K562 (cell line): Measurements from ENCODE around the gene ACSS2. TPM values are rescaled to one million over a fixed set of nuclear protein-coding genes. Genes with fewer than 3 reads are reported as not detected.

ENCODE experiments used
- ARID1B ChIP-seq: fragments of 450-650 bp; IDR thresholded peaks from 2 replicates; pipeline ENCODE4 v1.6.1; 2016; ENCODE audit warnings: antibody characterized with exemption, mild to moderate bottlenecking, inconsistent platforms
- BRF2 ChIP-seq: IDR thresholded peaks from 3 replicates; pipeline ENCODE4 v1.6.1; 2011; ENCODE audit warnings: borderline replicate concordance, mild to moderate bottlenecking; ENCODE audit not compliant: insufficient read length, insufficient read depth
- CBFB ChIP-seq: sonication (generic); formaldehyde crosslinking; IDR thresholded peaks from 2 replicates; pipeline ENCODE4 v1.4.0; 2020; ENCODE audit warnings: mild to moderate bottlenecking, missing genetic modification reagents
- CHD4 ChIP-seq: fragments of 200-600 bp; sonication (generic); IDR thresholded peaks from 3 replicates; pipeline ENCODE4 v1.6.1; 2012; ENCODE audit warnings: low read depth, mild to moderate bottlenecking, mixed read lengths, low read length, inconsistent platforms; ENCODE audit not compliant: insufficient read depth, insufficient replicate concordance, poor library complexity, severe bottlenecking
- DEAF1 ChIP-seq: fragments of 450-650 bp; formaldehyde crosslinking; IDR thresholded peaks from 2 replicates; pipeline ENCODE4 v1.4.0; 2020; ENCODE audit warnings: mild to moderate bottlenecking, moderate library complexity
- DIDO1 ChIP-seq: fragments of 450-650 bp; IDR thresholded peaks from 2 replicates; pipeline ENCODE4 v1.6.1; 2016; ENCODE audit warnings: low read depth, missing biosample characterization, missing genetic modification characterization
- KDM2B ChIP-seq: fragments of 250-450 bp; sonication (Bioruptor Pico); IDR thresholded peaks from 2 replicates; pipeline ENCODE4 v1.8.0; 2021; ENCODE audit warnings: mild to moderate bottlenecking, moderate library complexity
- PHB2 ChIP-seq: fragments of 450-650 bp; IDR thresholded peaks from 2 replicates; pipeline ENCODE4 v1.6.1; 2017; ENCODE audit warnings: low read depth
- TFAP4 ChIP-seq: sonication (generic); formaldehyde crosslinking; IDR thresholded peaks from 2 replicates; pipeline ENCODE4 v1.8.0; 2022; ENCODE audit warnings: missing genetic modification reagents, mild to moderate bottlenecking, moderate library complexity, borderline replicate concordance
- XRCC3 ChIP-seq: fragments of 450-650 bp; IDR thresholded peaks from 2 replicates; pipeline ENCODE4 v1.6.1; 2017; ENCODE audit warnings: mild to moderate bottlenecking, moderate library complexity
- ZBTB9 ChIP-seq: fragments of 450-650 bp; formaldehyde crosslinking; IDR thresholded peaks from 2 replicates; pipeline ENCODE4 v1.4.0; 2020; ENCODE audit warnings: mild to moderate bottlenecking, moderate library complexity
- ZNF143 ChIP-seq: sonication (generic); formaldehyde crosslinking; IDR thresholded peaks from 2 replicates; pipeline ENCODE4 v1.9.0; 2022; ENCODE audit warnings: mild to moderate bottlenecking, missing genetic modification reagents
- polyA plus RNA-seq, 8 experiments: library from polyadenylated mRNA; depleted of rRNA in 4 of 8; stranded (reverse) in 5 of 8; unstranded in 3 of 8; fragments of >200 nt; fragmentation: Nextera tagmentation in 2 of 8; fragmentation: Illumina TruSeq in 1 of 8; extraction: Ambion mirVana in 2 of 8; extraction: Trizol in 1 of 8; gene quantifications; 2 replicates each; pipeline versions ENCODE4 v1.2.1 to v1.2.3, GENCODE V29; 2011 to 2014; ENCODE audit warnings: inconsistent platforms in 1 of 8, missing spikeins in 1 of 8
- total RNA-seq, 7 experiments: library from RNA; depleted of rRNA in 6 of 7; stranded (reverse); fragments of >200 nt in 6 of 7; fragmentation: Illumina TruSeq in 2 of 7; extraction: Trizol in 2 of 7; gene quantifications; 2 replicates each; pipeline versions ENCODE4 v1.2.1 to v1.2.3, GENCODE V29; 2011 to 2021; ENCODE audit warnings: low replicate concordance in 1 of 7
- TF ChIP-seq, protein P1 (sequence below): sonication (generic); formaldehyde crosslinking; IDR thresholded peaks from 2 replicates; pipeline ENCODE4 v1.8.1; 2023; ENCODE audit warnings: mild to moderate bottlenecking, missing genetic modification reagents
- TF ChIP-seq, protein P2 (sequence below): fragments of 450-650 bp; conservative IDR thresholded peaks from 2 replicates; pipeline ENCODE4 v1.6.1; 2016; ENCODE audit warnings: missing genetic modification characterization, low read depth, mild to moderate bottlenecking, control low read depth, missing compliant biosample characterization
- TF ChIP-seq, protein P3 (sequence below): fragments of 250-450 bp; sonication (Bioruptor Pico); IDR thresholded peaks from 2 replicates; pipeline ENCODE4 v1.4.0; 2020; ENCODE audit warnings: mild to moderate bottlenecking, moderate library complexity

ACSS2 gene
- total and polyA plus RNA-seq, 9 of the 15 experiments (the other 6 are each of a cell fraction or from before 2014, with no cell fraction given) = 21.9 to 246 (median 66.2) TPM

DNA sequence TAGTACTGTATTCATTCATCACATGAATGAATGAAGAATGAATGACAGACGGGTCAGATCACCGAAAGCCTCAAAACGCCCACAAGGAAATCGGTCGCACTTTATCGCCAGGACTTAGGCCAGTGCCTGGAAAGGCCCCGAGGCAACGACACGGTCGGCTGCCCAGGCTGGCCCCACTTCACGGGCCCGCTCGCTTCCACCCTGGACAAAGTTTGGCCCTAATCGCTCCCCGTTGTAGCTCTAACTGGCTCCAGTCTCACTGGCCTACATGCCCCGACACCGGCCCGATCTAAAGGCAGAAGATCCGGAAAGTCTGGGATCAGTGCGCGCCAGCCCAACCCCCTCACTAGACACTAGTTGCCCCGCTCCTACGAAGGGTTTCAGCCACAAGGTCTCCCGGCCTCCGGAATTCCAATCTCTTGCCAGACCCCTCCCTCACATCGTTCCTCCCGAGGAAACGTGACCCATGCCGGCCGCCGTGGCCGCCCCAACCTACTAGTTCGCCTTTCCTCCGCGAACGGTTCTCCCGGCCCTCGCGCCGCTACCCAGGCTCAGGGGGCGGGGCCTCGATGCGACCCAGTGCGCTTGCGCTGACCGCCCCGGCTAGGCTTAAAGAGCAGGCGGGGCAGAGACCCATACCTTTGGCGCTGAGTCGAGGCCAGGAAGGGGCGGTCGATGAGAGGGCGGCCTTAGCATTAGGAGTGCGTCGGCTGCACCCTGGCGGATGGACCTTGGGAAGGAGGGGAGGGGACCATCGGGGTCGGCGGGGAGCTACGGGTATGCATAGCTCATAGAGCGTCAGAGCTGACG lies 79.0 kb downstream of the ACSS2 start, which contains the start of the genes GSS and MYH7B (continued):
- TF ChIP-seq DEAF1 (CRISPR knock-in tag) = 0 out of 2 replicates have a peak, but pooled peaks have one; percentile 7
- TF ChIP-seq BRF2 = no peak
- TF ChIP-seq XRCC3 = no peak
- TF ChIP-seq ARID1B = no peak; the same call in none of the 2 replicates
- no peak for TF ChIP-seq PHB2
- TF ChIP-seq TFAP4 (CRISPR knock-in tag) = peak; percentile 86
- TF ChIP-seq CHD4 = no peak
- TF ChIP-seq KDM2B (CRISPR knock-in tag) = no peak
- 0 out of 2 replicates have a peak, but pooled peaks have one; percentile 33 for TF ChIP-seq ZBTB9 (CRISPR knock-in tag)
- no peak; the same call in none of the 2 replicates for TF ChIP-seq ZNF143 (CRISPR knock-in tag)
- peak; percentile 54; the same call in 1 of the 2 replicates for TF ChIP-seq CBFB
- TF ChIP-seq, protein P1, sequence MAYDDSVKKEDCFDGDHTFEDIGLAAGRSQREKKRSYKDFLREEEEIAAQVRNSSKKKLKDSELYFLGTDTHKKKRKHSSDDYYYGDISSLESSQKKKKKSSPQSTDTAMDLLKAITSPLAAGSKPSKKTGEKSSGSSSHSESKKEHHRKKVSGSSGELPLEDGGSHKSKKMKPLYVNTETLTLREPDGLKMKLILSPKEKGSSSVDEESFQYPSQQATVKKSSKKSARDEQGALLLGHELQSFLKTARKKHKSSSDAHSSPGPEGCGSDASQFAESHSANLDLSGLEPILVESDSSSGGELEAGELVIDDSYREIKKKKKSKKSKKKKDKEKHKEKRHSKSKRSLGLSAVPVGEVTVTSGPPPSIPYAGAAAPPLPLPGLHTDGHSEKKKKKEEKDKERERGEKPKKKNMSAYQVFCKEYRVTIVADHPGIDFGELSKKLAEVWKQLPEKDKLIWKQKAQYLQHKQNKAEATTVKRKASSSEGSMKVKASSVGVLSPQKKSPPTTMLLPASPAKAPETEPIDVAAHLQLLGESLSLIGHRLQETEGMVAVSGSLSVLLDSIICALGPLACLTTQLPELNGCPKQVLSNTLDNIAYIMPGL (CRISPR knock-in tag) = peak; percentile 79
- TF ChIP-seq, protein P2, sequence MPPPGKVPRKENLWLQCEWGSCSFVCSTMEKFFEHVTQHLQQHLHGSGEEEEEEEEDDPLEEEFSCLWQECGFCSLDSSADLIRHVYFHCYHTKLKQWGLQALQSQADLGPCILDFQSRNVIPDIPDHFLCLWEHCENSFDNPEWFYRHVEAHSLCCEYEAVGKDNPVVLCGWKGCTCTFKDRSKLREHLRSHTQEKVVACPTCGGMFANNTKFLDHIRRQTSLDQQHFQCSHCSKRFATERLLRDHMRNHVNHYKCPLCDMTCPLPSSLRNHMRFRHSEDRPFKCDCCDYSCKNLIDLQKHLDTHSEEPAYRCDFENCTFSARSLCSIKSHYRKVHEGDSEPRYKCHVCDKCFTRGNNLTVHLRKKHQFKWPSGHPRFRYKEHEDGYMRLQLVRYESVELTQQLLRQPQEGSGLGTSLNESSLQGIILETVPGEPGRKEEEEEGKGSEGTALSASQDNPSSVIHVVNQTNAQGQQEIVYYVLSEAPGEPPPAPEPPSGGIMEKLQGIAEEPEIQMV (tag) = no peak
- TF ChIP-seq, protein P3, sequence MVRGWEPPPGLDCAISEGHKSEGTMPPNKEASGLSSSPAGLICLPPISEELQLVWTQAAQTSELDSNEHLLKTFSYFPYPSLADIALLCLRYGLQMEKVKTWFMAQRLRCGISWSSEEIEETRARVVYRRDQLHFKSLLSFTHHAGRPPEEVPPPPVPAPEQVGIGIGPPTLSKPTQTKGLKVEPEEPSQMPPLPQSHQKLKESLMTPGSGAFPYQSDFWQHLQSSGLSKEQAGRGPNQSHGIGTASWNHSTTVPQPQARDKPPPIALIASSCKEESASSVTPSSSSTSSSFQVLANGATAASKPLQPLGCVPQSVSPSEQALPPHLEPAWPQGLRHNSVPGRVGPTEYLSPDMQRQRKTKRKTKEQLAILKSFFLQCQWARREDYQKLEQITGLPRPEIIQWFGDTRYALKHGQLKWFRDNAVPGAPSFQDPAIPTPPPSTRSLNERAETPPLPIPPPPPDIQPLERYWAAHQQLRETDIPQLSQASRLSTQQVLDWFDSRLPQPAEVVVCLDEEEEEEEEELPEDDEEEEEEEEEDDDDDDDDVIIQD (CRISPR knock-in tag) = no peak
- TF ChIP-seq DIDO1 (tag) = no peak; the same call in 1 of the 2 replicates
